GM19239 (cell line): ENCODE measurements around the gene SCAMP2.

Source experiments
- DNase-seq: peaks from one replicate; pipeline ENCODE4 v3.0.0; 2011; ENCODE audit warnings: low spot score; ENCODE audit not compliant: insufficient read length
- FAIRE-seq: peaks from 2 replicates; lab custom pipeline; 2011; peaks lifted over from hg19 to GRCh38; lab: Jason Lieb, UNC

SCAMP2 gene

GRCh38 chr15:74801311-74801997 is 71.7 kb downstream of the SCAMP2 start:
- no peak for DNase-seq
- no peak for FAIRE-seq

DNA sequence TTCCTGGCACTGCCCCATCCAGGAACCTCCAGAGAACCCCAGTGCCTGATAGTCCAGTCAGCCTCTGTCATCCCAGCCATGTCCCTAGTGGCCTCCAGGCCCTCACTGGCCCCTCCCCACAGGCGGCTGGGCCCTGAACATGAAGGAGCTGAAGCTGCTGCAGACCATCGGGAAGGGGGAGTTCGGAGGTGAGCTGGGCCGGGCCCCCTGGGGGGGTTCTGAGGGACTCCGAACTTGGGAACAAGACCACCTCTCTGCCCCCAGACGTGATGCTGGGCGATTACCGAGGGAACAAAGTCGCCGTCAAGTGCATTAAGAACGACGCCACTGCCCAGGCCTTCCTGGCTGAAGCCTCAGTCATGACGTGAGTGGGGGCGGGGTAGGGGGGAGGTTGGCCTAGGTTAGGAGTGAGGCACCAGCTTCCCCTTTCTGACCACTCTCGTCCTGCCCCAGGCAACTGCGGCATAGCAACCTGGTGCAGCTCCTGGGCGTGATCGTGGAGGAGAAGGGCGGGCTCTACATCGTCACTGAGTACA is 72.5 kb downstream of the SCAMP2 start:
- no peak for FAIRE-seq

GRCh38 chr15:74799856-74800558 is 73.2 kb downstream of the SCAMP2 start:
- DNase-seq (peak; percentile 94), FAIRE-seq (peak; percentile 96)

More for the DNA sequence above, 72.5 kb downstream of the SCAMP2 start:
- DNase-seq, result no peak

DNA sequence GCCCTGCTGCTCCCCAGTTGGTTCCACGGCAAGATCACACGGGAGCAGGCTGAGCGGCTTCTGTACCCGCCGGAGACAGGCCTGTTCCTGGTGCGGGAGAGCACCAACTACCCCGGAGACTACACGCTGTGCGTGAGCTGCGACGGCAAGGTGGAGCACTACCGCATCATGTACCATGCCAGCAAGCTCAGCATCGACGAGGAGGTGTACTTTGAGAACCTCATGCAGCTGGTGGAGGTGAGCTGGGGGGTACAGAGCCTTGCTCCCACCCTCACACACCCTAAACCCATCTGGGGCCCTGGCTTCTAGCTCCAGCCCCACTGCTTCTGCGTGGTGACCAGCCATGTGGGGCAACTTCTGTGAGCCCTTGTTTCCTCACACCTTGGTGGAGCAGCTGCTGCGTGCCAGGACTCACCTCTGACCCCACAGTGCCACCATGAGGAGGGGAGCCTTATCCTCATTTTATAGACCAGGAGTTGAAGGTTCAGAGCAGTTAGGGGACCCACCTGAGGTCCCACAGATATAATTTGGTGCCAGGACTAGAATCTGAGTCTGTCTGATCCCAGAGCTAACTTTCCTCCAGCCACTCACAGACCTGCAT is 73.8 kb downstream of the SCAMP2 start:
- DNase-seq, result no peak
- no peak for FAIRE-seq

GRCh38 chr15:74798388-74799254 is 74.5 kb downstream of the SCAMP2 start:
- FAIRE-seq, result no peak
- DNase-seq, result no peak

- no peak for FAIRE-seq
- DNase-seq, result no peak
Observed at GRCh38 chr15:74795966-74796625, 77.1 kb downstream of the SCAMP2 start.

GRCh38 chr15:74794970-74795349 is 78.2 kb downstream of the SCAMP2 start:
- DNase-seq, result no peak
- FAIRE-seq, result no peak

DNA sequence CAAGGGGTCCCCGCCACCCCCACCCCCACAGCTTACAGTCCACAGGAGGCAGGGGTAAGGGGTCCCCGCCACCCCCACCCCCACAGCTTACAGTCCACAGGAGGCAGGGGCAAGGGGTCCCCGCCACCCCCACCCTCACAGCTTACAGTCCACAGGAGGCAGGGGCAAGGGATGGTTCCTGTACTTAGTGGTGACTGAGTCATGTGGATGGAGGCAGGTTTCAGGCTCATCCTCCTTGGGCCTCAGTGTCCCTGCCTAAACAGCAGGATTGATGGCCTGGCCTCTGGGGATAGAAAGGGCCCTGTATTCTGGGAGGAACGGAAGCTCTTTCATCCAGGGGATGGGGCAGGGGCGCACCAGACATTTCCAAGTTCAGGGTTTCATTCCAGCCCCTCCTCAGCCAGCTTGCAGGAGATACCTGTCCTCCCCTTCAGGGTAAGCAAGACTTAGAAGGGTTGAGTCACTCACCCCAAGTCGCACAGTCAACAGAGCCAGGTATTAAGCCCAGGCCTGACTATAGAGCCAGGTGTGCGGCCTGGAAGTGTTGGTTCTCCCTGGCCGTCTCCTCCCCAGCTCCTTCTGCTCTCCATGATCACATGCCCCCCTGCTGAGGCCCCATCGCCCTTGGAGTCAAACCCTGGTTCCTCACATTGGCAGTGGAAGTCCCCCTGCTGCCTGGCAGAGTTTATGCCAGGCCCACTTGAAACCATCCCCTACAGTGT is 78.8 kb downstream of the SCAMP2 start:
- DNase-seq (no peak), FAIRE-seq (no peak)
